GM12878 (cell line): ENCODE measurements around the gene TMEM14A. TPM values are rescaled to one million over a fixed set of nuclear protein-coding genes. Genes with fewer than 3 reads are reported as not detected.

Source experiments
- BCL3 ChIP-seq: IDR thresholded peaks from 2 replicates; pipeline ENCODE4 v1.6.1; 2011; ENCODE audit warnings: borderline replicate concordance, low read depth, mild to moderate bottlenecking, moderate library complexity, low read length; ENCODE audit not compliant: insufficient read depth, poor library complexity, severe bottlenecking
- CEBPB ChIP-seq, 2 experiments: fragments of 150-350 bp in 1 of 2; IDR thresholded peaks; 2 replicates each; pipeline ENCODE4 v1.6.1; 2012 to 2014; ENCODE audit warnings: low read depth in 2 of 2, low read length in 2 of 2, borderline replicate concordance in 1 of 2, inconsistent platforms in 1 of 2
- EED ChIP-seq: sonication (generic); IDR thresholded peaks from 2 replicates; pipeline ENCODE4 v1.6.1; 2016; ENCODE audit warnings: antibody characterized with exemption, low read depth
- FOS ChIP-seq: IDR thresholded peaks from 3 replicates; pipeline ENCODE4 v1.6.1; 2011; ENCODE audit warnings: borderline replicate concordance; ENCODE audit not compliant: insufficient read length; ENCODE audit errors: extremely low read depth
- FOXK2 ChIP-seq: fragments of 450-650 bp; IDR thresholded peaks from 2 replicates; pipeline ENCODE4 v1.6.1; 2017; ENCODE audit warnings: mild to moderate bottlenecking, moderate library complexity
- HDAC2 ChIP-seq: fragments of 200-600 bp; sonication (generic); IDR thresholded peaks from 2 replicates; pipeline ENCODE4 v1.6.1; 2017
- KDM1A ChIP-seq: fragments of 200-600 bp; sonication (generic); IDR thresholded peaks from 2 replicates; pipeline ENCODE4 v1.6.1; 2016; ENCODE audit warnings: borderline replicate concordance
- NRF1 ChIP-seq: conservative IDR thresholded peaks from 2 replicates; pipeline ENCODE4 v1.6.1; 2011; ENCODE audit warnings: mild to moderate bottlenecking, low read depth, low read length, improper control_type of control experiment
- PBX3 ChIP-seq: IDR thresholded peaks from 2 replicates; pipeline ENCODE4 v1.6.1; 2011; ENCODE audit warnings: mild to moderate bottlenecking, low read depth, low read length, moderate library complexity; ENCODE audit not compliant: insufficient replicate concordance
- POLR2AphosphoS2 ChIP-seq: IDR thresholded peaks from 2 replicates; pipeline ENCODE4 v1.6.1; 2011; ENCODE audit warnings: low read depth, mild to moderate bottlenecking, low read length, improper control_type of control experiment, moderate library complexity
- PRDM15 ChIP-seq: fragments of 450-650 bp; formaldehyde crosslinking; IDR thresholded peaks from 2 replicates; pipeline ENCODE4 v1.4.0; 2020; ENCODE audit warnings: mild to moderate bottlenecking, moderate library complexity
- RAD21 ChIP-seq: IDR thresholded peaks from 2 replicates; pipeline ENCODE4 v1.6.1; 2011; ENCODE audit warnings: mild to moderate bottlenecking, low read depth, low read length, moderate library complexity; ENCODE audit not compliant: insufficient read depth
- RCOR1 ChIP-seq: conservative IDR thresholded peaks from 2 replicates; pipeline ENCODE4 v1.6.1; 2012; ENCODE audit warnings: low read depth, low read length, improper control_type of control experiment
- STAT3 ChIP-seq: IDR thresholded peaks from 2 replicates; pipeline ENCODE4 v1.6.1; 2011; ENCODE audit warnings: low read depth, low read length, improper control_type of control experiment
- ZNF274 ChIP-seq: IDR thresholded peaks from one replicate; pipeline ENCODE4 v1.8.0; 2011; ENCODE audit not compliant: insufficient read length, insufficient read depth
- polyA plus RNA-seq, 11 experiments: library from polyadenylated mRNA; depleted of rRNA in 4 of 11; unstranded in 6 of 11; stranded (reverse) in 5 of 11; fragments of >200 nt; fragmentation: Nextera tagmentation in 4 of 11; fragmentation: Illumina TruSeq in 1 of 11; extraction: Ambion mirVana in 4 of 11; extraction: Trizol in 1 of 11; gene quantifications; 1 replicate in 1 of 11; 2 replicates in 10 of 11; pipeline versions ENCODE4 v1.2.1 to v1.2.3, GENCODE V29; 2011 to 2016; ENCODE audit warnings: inconsistent platforms in 2 of 11, missing spikeins in 2 of 11, low read depth in 1 of 11
- total RNA-seq, 4 experiments: library from RNA; depleted of rRNA in 3 of 4; stranded (reverse); fragments of >200 nt in 3 of 4; fragmentation: Illumina TruSeq in 1 of 4; extraction: Trizol in 1 of 4; gene quantifications; 2 replicates each; pipeline versions ENCODE4 v1.2.1 to v1.2.3, GENCODE V29; 2013 to 2021
- TF ChIP-seq, protein P1 (sequence below): fragments of 450-650 bp; IDR thresholded peaks from 2 replicates; pipeline ENCODE4 v1.6.1; 2017; ENCODE audit warnings: antibody characterized with exemption, mild to moderate bottlenecking, moderate library complexity

The TMEM14A gene
- total and polyA plus RNA-seq, 10 of the 15 experiments (the other 5 are each of a cell fraction or from before 2014, with no cell fraction given), result 15.6 to 143 (median 33.1) TPM

DNA sequence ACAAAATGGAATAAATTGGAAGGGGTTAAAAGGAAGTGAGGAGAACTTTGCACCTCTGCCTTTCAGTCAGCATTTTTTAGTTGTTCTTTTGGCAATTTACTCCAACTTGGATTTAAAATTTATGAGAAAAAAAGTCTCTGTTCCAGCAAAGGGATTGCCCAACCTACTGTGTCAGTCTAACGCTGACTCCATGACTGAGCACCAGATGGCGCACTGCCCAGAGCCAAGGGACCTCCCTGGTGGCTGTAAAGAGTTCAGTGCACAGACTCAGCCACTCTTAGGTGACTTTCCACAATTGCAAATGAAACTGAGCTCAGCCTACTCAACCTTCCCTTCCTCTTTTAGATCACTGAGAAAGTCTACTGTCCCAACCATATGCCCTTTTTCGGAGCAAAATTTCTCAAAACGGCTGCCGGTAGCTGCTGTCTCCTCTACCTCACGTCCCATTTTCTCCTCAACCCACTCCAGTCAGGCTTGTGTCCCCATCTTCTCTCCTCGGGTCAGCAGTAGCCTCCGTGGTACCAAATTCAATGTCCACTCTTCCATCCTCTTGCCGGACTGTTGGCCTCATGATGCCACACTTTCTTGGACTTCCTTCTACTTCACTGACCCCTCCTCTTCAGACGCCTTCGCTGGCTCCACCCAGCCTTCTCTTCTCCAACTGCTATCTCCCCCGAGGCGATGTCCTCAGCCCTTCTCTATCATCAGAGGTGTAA, 53.7 kb downstream of the TMEM14A start (continued):
- TF ChIP-seq ZNF274 (no peak), STAT3 (no peak), HDAC2 (no peak), RAD21 (peak; percentile 53), NRF1 (no peak), CEBPB (IDR thresholded peaks at IDR 0.05; ENCODE audit: borderline replicate concordance in 1 of 2, low read depth in 2 of 2, low read length in 2 of 2) (0 out of 4 replicates have a peak, but pooled peaks of 1 of the 2 experiments have one; percentile 44), PRDM15 (no peak), RCOR1 (no peak), BCL3 (no peak), KDM1A (no peak), FOXK2 (no peak), PBX3 (no peak), FOS (no peak), POLR2AphosphoS2 (no peak), EED (no peak)
- TF ChIP-seq, protein P1, sequence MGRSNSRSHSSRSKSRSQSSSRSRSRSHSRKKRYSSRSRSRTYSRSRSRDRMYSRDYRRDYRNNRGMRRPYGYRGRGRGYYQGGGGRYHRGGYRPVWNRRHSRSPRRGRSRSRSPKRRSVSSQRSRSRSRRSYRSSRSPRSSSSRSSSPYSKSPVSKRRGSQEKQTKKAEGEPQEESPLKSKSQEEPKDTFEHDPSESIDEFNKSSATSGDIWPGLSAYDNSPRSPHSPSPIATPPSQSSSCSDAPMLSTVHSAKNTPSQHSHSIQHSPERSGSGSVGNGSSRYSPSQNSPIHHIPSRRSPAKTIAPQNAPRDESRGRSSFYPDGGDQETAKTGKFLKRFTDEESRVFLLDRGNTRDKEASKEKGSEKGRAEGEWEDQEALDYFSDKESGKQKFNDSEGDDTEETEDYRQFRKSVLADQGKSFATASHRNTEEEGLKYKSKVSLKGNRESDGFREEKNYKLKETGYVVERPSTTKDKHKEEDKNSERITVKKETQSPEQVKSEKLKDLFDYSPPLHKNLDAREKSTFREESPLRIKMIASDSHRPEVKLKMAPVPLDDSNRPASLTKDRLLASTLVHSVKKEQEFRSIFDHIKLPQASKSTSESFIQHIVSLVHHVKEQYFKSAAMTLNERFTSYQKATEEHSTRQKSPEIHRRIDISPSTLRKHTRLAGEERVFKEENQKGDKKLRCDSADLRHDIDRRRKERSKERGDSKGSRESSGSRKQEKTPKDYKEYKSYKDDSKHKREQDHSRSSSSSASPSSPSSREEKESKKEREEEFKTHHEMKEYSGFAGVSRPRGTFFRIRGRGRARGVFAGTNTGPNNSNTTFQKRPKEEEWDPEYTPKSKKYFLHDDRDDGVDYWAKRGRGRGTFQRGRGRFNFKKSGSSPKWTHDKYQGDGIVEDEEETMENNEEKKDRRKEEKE, result no peak
